GM18519 (cell line): ENCODE data around the gene GABRD.
"Not testable (repeated sequence)": the region's sequence is repeated elsewhere in the genome, so short reads cannot be mapped to it uniquely, and the experiment has no call there.

Experiments
- ATAC-seq: cut with Tn5 transposase; IDR thresholded peaks from one replicate; pipeline ENCODE4 v1.9.1; 2021; ENCODE audit warnings: mild to moderate bottlenecking, moderate library complexity; ENCODE audit not compliant: unreplicated experiment, low FRiP score

Gene GABRD

GRCh38 chr1:2019172-2019543 is at the start of gene GABRD:
Gene GABRD (plus strand): TSS chr1:2019345. CDS start chr1:2019424, 79 bp downstream.
- ATAC-seq = no peak

- ATAC-seq = no peak
These were observed 49.6 kb upstream of the GABRD start for GRCh38 chr1:1969505-1969900.

GRCh38 chr1:1969953-1970716 is 49.0 kb upstream of the GABRD start:
- no peak for ATAC-seq

GRCh38 chr1:1971017-1971416 is 48.1 kb upstream of the GABRD start:
- no peak for ATAC-seq

GRCh38 chr1:1971688-1972087 is 47.5 kb upstream of the GABRD start:
- no peak for ATAC-seq

- no peak for ATAC-seq
These were observed 46.0 kb upstream of the GABRD start for GRCh38 chr1:1972976-1973715.

GRCh38 chr1:1973716-1974642 is 45.2 kb upstream of the GABRD start:
- ATAC-seq = no peak

GRCh38 chr1:1974834-1975233 is 44.3 kb upstream of the GABRD start:
- ATAC-seq = no peak

GRCh38 chr1:1975535-1975934 is 43.6 kb upstream of the GABRD start:
- no peak for ATAC-seq

- ATAC-seq = no peak
These were observed 43.1 kb upstream of the GABRD start for GRCh38 chr1:1976031-1976430.

- no peak for ATAC-seq
These were observed 41.0 kb upstream of the GABRD start for GRCh38 chr1:1978108-1978507.

- ATAC-seq = not testable (repeated sequence)
These were observed 40.3 kb upstream of the GABRD start for GRCh38 chr1:1978690-1979481.

GRCh38 chr1:1979482-1980165 is 39.5 kb upstream of the GABRD start:
- ATAC-seq = no peak

- ATAC-seq = no peak
These were observed 38.5 kb upstream of the GABRD start for GRCh38 chr1:1980467-1981141.

- no peak for ATAC-seq
These were observed 38.0 kb upstream of the GABRD start for GRCh38 chr1:1981142-1981500.

GRCh38 chr1:1981631-1982327 is 37.4 kb upstream of the GABRD start:
- not testable (repeated sequence) for ATAC-seq

GRCh38 chr1:1982379-1983232 is 36.5 kb upstream of the GABRD start:
- ATAC-seq = no peak
